A549 (cell line): ENCODE results near the gene KAT2B.

Experiments used
- CBX2 ChIP-seq: fragments of 200-600 bp; sonication (generic); IDR thresholded peaks from 2 replicates; pipeline ENCODE4 v1.6.1; 2016; ENCODE audit warnings: low read depth, mild to moderate bottlenecking, borderline replicate concordance
- CEBPB ChIP-seq, 2 experiments: fragments of >200 bp in 1 of 2; sonication (Bioruptor Twin) in 1 of 2; formaldehyde crosslinking in 1 of 2; IDR thresholded peaks; 2 replicates each; pipeline ENCODE4 v1.6.1; 2012 to 2016
- MYC ChIP-seq: IDR thresholded peaks from 2 replicates; pipeline ENCODE4 v1.6.1; 2012; ENCODE audit warnings: mild to moderate bottlenecking, inconsistent platforms, low read length, improper control_type of control experiment, borderline replicate concordance
- POLR2A ChIP-seq: IDR thresholded peaks from 2 replicates; pipeline ENCODE4 v1.6.1; 2012; ENCODE audit warnings: mild to moderate bottlenecking, low read length
- SMC3 ChIP-seq: fragments of >200 bp; sonication (Bioruptor Twin); formaldehyde crosslinking; IDR thresholded peaks from 3 replicates; pipeline ENCODE4 v1.6.1; 2018; ENCODE audit warnings: inconsistent platforms
- TF ChIP-seq, protein P1 (sequence below): fragments of >200 bp; sonication (Bioruptor Twin); formaldehyde crosslinking; IDR thresholded peaks from 3 replicates; pipeline ENCODE4 v1.5.1; 2016
- TF ChIP-seq, protein P2 (sequence below): fragments of 450-650 bp; IDR thresholded peaks from 2 replicates; pipeline ENCODE4 v1.6.1; 2014; ENCODE audit warnings: antibody characterized with exemption
- TF ChIP-seq, protein P3 (sequence below): IDR thresholded peaks from 2 replicates; pipeline ENCODE4 v1.6.1; 2012

DNA sequence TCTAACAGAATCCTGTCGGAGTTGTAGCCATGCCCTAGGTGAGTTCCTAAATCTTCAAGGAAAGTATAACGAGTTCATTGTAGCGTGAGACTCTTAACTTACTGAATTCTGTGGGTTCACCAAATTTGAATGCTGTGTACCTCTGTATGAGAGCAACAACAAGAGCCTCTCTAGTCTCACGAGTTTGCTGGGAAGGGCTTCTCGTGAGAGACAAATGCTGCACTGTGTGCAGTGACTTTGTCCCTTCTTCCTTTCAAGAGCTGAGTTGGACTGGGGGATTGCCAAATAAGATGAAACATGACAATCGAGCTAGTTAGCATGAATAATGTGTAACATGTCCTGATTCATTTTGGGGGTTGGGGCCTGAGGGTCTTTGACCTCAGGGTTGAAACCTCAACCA is 32.2 kb downstream of the KAT2B start:
- TF ChIP-seq, protein P1, sequence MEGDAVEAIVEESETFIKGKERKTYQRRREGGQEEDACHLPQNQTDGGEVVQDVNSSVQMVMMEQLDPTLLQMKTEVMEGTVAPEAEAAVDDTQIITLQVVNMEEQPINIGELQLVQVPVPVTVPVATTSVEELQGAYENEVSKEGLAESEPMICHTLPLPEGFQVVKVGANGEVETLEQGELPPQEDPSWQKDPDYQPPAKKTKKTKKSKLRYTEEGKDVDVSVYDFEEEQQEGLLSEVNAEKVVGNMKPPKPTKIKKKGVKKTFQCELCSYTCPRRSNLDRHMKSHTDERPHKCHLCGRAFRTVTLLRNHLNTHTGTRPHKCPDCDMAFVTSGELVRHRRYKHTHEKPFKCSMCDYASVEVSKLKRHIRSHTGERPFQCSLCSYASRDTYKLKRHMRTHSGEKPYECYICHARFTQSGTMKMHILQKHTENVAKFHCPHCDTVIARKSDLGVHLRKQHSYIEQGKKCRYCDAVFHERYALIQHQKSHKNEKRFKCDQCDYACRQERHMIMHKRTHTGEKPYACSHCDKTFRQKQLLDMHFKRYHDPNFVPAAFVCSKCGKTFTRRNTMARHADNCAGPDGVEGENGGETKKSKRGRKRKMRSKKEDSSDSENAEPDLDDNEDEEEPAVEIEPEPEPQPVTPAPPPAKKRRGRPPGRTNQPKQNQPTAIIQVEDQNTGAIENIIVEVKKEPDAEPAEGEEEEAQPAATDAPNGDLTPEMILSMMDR, result no peak
- TF ChIP-seq CEBPB (IDR thresholded peaks at IDR 0.05), result no peak
- TF ChIP-seq CBX2, result no peak
- TF ChIP-seq, protein P2, sequence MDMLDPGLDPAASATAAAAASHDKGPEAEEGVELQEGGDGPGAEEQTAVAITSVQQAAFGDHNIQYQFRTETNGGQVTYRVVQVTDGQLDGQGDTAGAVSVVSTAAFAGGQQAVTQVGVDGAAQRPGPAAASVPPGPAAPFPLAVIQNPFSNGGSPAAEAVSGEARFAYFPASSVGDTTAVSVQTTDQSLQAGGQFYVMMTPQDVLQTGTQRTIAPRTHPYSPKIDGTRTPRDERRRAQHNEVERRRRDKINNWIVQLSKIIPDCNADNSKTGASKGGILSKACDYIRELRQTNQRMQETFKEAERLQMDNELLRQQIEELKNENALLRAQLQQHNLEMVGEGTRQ, result no peak
- no peak for TF ChIP-seq POLR2A
- no peak for TF ChIP-seq MYC
- TF ChIP-seq, protein P3, sequence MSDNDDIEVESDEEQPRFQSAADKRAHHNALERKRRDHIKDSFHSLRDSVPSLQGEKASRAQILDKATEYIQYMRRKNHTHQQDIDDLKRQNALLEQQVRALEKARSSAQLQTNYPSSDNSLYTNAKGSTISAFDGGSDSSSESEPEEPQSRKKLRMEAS, result no peak
- no peak for TF ChIP-seq SMC3
